Hematopoietic multipotent progenitor cell treated with erythropoietin and hydrocortisone succinate and interleukin-3 and kit ligand, for 15 days (in vitro differentiated cells): ENCODE data around the gene CELF2.
"Not testable (repeated sequence)": the region's sequence is repeated elsewhere in the genome, so short reads cannot be mapped to it uniquely, and the experiment has no call there.

Experiments
- DNase-seq: peaks from one replicate; pipeline ENCODE4 v3.0.0-alpha.2; 2015; ENCODE audit warnings: low spot score

Gene CELF2

DNA sequence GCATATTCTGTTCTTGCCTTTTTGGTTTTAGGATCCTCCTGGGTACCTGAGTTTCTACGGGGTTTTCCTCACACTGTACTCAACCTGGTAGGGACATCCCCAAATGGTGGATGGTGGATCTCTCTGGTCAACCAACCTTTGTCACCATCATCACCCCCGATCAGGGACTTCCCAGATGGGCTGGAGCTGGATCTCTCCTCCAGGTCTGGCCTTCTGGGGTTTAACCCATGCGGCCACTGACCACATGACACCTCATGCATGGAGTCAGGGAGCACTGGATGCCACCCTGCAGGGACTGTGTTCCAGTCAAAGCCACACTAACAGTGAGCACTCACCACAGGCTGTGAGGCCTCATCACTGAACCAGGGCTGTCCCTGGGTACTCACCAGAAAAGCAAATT, 80.0 kb downstream of the CELF2 start:
- DNase-seq = no peak

- no peak for DNase-seq
Observed at GRCh38 chr10:11098666-11099065, 81.0 kb downstream of the CELF2 start.

DNA sequence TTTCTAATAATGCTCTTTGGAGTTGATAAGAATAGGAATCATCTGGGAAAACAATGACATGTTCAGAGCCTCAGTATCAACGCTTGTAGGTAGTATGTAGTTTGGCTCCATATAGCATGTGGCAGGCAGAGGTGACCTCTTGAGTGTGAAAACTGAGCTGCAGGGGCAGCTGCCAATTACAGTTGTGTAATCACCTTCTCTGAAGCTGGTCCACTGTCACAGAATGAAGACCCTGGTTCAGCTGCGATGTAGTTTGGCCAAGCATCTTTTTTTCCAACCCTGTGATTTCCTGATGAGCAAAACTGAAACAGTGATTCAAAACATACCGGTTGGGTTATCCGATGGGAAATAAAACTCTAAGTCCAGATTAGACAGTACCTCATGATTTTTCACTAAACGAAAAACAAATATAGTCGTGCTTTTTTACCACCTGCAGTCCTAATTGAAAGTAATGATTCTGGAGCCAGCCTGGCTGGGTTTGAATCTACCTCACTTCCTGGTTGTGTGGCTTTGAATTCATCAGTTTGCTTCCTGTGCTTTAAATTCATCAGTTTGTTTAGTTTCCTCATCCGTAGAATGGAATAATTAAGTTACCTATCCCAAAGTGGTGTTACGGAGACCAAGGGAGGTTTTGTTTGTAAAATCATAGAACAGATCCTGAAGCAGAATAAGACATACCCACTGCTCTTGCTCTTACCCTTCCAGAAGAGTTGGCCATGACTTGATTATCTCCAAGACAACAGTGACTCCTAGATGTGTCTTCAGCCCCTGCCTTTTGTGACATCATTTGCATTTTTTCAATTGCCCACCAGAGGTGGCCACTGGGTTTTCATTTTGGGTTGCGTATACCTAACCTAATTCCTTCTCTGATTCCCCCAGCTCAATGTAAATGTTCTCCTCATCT, 87.4 kb downstream of the CELF2 start:
- no peak for DNase-seq

- DNase-seq = no peak
Observed at GRCh38 chr10:11105676-11106004, 88.0 kb downstream of the CELF2 start.

DNA sequence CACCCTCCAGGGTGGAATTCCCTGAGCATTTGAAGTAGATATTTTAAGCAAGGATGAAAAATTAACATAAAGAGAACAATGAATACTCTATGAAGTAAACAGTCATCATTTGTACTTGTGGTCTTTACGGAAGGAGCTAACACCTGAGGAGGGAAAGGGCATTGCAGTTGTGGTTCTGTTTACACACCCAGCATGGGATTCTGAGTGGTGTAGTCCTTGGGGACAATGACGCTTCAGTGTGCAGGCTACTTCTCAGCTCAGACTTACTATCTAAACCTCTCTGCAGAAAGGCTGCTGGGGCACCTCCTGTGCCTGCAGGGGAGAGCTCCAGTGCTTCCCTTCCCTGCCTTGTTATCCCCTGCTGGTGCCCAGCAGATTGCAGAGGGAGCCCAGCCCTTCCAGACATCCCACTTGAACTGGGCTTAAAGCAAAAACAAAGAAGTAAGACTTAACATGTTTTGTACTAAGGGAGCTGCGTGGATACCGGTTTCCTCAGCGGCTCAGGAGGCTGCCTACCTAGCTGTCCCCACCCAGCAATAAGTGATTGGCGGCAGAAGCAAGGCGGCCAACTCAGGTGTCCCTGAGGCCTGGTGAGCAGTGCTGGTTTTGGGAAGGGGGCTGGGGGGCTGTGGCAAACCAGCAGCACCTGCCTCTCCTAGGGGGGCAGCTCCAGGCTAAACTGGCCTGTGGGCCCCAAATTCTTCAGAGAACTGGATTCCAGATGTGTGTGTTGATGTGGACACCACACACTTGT, 89.1 kb downstream of the CELF2 start:
- DNase-seq = no peak

- DNase-seq = no peak
Observed at GRCh38 chr10:11107948-11108347, 90.3 kb downstream of the CELF2 start.

GRCh38 chr10:11108356-11108755, 90.7 kb downstream of the CELF2 start:
- DNase-seq = no peak

DNA sequence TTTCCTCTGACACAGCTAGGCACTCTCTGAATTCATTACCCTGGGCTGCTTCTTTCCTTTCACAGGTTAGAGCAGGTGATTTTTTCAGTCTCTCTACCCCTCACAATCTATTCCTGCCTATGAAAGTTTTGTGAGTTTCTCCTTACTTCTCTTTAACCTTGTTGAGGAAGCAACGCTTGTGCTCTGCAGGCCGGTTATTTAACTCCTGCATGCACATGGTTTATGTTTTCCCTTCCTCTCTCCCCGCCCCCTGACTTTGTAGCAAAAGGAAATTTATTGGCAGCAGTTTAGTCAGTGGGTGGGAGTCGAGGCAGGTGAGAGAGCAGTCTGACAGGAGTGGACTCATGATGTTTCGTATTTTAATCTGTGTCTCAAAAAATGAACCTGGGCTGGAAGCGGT, 91.9 kb downstream of the CELF2 start:
- no peak for DNase-seq

DNA sequence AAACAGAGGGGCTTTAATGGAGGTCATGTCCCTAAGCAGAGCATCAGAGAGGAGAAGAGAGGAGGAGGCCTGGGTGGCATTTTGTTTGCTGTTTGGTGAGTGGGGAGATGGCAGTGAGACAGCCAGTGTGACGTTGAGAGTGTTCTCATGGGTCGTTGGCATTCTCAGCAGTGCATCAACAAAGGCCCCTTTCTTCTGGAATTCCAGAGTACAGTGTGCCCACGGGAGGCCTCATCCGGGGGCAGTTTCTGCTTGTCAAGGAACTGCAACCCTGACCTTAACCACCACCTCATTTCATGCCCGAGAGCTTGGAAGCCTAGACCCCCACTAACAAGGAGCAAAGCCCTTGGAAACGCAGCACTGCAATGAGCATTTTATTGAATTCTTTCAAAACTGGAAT, 92.9 kb downstream of the CELF2 start:
- DNase-seq = no peak

GRCh38 chr10:11111490-11111889, 93.8 kb downstream of the CELF2 start:
- DNase-seq = no peak

- DNase-seq = no peak
Observed at GRCh38 chr10:11112718-11113117, 95.0 kb downstream of the CELF2 start.

GRCh38 chr10:11113156-11113555, 95.5 kb downstream of the CELF2 start:
- peak; percentile 8 for DNase-seq

- DNase-seq = no peak
Observed at GRCh38 chr10:11114269-11114668, 96.6 kb downstream of the CELF2 start.

DNA sequence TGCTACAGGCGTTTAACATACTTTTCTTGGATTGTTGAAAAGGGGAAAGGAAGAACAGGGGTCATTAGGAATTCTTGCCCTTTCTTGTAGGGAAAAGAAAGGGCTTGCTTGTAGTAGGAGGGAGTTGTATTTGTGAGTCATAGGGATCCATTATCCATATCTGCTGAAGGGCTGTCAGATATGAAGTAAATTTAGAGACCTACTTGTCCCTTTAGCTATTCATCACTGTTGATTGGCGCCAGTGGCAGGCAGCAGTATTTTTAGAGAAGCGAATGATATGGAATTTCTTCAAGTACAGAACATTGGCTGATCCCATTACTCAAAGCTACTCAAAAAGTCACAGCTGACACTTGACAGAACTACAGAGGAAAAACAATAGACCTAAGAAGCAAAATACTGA, 97.7 kb downstream of the CELF2 start:
- no peak for DNase-seq

- no peak for DNase-seq
Observed at GRCh38 chr10:11116361-11116760, 98.7 kb downstream of the CELF2 start.

DNA sequence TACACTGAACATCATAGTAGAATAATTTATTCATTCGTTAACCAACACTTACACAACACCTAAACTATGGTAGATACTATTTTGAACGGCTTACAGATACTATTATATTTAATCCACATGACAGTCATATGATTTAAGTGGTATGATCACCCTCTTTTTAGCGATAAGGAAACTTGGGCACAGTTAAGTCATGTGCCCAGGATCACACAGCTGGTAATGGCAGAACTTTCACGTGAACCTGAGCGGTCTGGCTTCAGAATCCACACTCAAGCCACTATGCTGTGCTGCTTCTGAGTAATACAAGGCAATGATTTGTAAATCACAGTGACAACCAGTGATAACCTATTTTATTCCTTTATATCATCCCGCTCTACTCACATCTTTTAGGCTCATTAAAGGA, 99.1 kb downstream of the CELF2 start:
- no peak for DNase-seq

- DNase-seq = no peak
Observed at GRCh38 chr10:11118686-11119085, 101.0 kb downstream of the CELF2 start.

DNA sequence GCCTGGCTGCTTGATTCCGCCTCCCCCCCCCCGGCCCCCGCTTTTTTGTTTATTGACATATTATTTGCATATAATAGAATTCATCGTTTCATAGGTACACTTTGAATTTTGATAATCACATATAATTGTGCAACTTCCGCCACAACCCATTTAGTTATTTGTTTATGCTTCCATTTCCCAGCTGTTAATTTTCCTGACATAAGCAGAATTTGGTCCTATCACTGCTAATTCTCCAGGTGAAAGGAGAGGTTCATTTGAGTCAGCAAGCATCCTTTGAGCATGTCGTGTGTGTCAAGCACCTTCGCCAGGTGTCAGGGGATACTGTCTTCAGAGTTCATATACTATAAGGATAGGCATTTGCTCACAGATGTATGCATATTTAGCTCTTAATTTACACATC, 102.2 kb downstream of the CELF2 start:
- no peak for DNase-seq

- DNase-seq = no peak
Observed at GRCh38 chr10:11120711-11121110, 103.0 kb downstream of the CELF2 start.

GRCh38 chr10:11123892-11124291, 106.2 kb downstream of the CELF2 start:
- not testable (repeated sequence) for DNase-seq

DNA sequence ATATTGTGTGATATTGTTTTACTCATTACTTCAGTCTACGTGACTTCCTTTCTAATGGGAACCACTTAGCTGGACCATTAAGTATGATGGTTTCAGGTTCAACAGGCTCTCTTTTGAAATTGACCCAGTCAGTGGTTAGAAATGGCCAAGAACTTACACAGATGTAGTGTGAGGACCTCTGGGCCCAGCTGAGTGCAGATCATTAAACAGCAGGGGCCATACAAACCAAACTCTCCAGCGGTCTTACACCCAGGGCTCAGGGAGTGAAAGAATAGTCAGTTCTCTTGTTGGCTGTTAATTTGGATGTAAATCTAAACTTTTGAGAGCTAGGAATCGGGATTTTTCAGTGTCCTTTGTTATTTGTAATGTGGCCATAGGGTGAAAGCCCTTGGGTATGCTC, 107.3 kb downstream of the CELF2 start:
- no peak for DNase-seq

- DNase-seq = not testable (repeated sequence)
Observed at GRCh38 chr10:11127017-11127416, 109.3 kb downstream of the CELF2 start.

GRCh38 chr10:11131112-11131639, 113.5 kb downstream of the CELF2 start:
- no peak for DNase-seq
